Breast epithelium (tissue), 4 donors: ENCODE data around the gene MBTPS1. TPM values are rescaled to one million over a fixed set of nuclear protein-coding genes. Genes with fewer than 3 reads are reported as not detected.
"Not testable (repeated sequence)": the region's sequence is repeated elsewhere in the genome, so short reads cannot be mapped to it uniquely, and the experiment has no call there.

Experiments
- DNase-seq, 2 donors: peaks; one replicate each; pipeline ENCODE4 v3.0.0-alpha.2; 2019; ENCODE audit warnings: low spot score in 2 of 2
- H3K27ac ChIP-seq, 2 donors: fragments of 200-600 bp; sonication (generic) in 1 of 2; one replicate each; pipeline ENCODE4 v1.5.1; 2016 to 2019; ENCODE audit warnings: mild to moderate bottlenecking in 1 of 2
- H3K27me3 ChIP-seq, 2 donors: fragments of 200-600 bp; sonication (generic) in 1 of 2; one replicate each; pipeline versions ENCODE4 v1.5.1 to v1.6.0; 2017 to 2019; ENCODE audit warnings: control low read depth in 1 of 2, mild to moderate bottlenecking in 1 of 2
- H3K36me3 ChIP-seq: fragments of 200-600 bp; one replicate; pipeline ENCODE4 v1.5.1; 2019
- H3K4me1 ChIP-seq, 2 donors: fragments of 200-600 bp; sonication (generic); one replicate each; pipeline ENCODE4 v1.5.1; 2016 to 2019; ENCODE audit warnings: control low read depth in 1 of 2
- H3K4me3 ChIP-seq, 3 donors: fragments of 200-600 bp; sonication (generic); 1 replicate in 2 of 3; 2 replicates in 1 of 3; pipeline ENCODE4 v1.5.1; 2016 to 2019; ENCODE audit warnings: mild to moderate bottlenecking in 3 of 3, moderate library complexity in 2 of 3
- H3K9me3 ChIP-seq, 2 donors: fragments of 200-600 bp; sonication (generic) in 1 of 2; one replicate each; pipeline ENCODE4 v1.5.1; 2016 to 2019; ENCODE audit warnings: control low read depth in 1 of 2
- CTCF ChIP-seq, 3 donors: fragments of 450-650 bp; IDR thresholded peaks; one replicate each; pipeline ENCODE4 v1.5.1; 2016 to 2017; ENCODE audit warnings: antibody characterized with exemption in 3 of 3, mild to moderate bottlenecking in 3 of 3, moderate library complexity in 3 of 3
- POLR2A ChIP-seq: fragments of 450-650 bp; IDR thresholded peaks from one replicate; pipeline ENCODE4 v1.6.1; 2016; ENCODE audit warnings: antibody characterized with exemption, mild to moderate bottlenecking, moderate library complexity
- POLR2AphosphoS5 ChIP-seq, 3 donors: sonication (generic); formaldehyde crosslinking; IDR thresholded peaks; one replicate each; pipeline ENCODE4 v1.6.1; 2017; ENCODE audit warnings: antibody characterized with exemption in 3 of 3
- intact Hi-C: fragments of 100-400 bp; cut with DNase I; formaldehyde crosslinking; loops from one replicate; pipeline ENCODE4 v1.15.1; 2023; ENCODE audit warnings: low total_unique reads
- total RNA-seq, 3 donors: library from RNA; depleted of rRNA; stranded (reverse); fragments of >200 nt; gene quantifications; one replicate each; pipeline ENCODE4 v1.1.0, GENCODE V29; 2016

MBTPS1 gene
- total RNA-seq, 3 donors from 2014 or later: 95.4 to 142 (median 121) TPM

GRCh38 chr16:84117494-84117843 is 727 bp upstream of the MBTPS1 start:
- DNase-seq: peak in 1 of 2 donors; percentile 22
- Histone ChIP-seq H3K9me3 (no peaks in the 10 kb centered on the region), H3K27me3 (no peaks in the 10 kb centered on the region), H3K27ac (peak overlapping the region; percentile 97 to 98), H3K36me3 (no peaks in the 10 kb centered on the region), H3K4me1 (peaks cover 0 to 5% of the 10 kb centered on the region in 2 donors), H3K4me3 (peak overlapping the region; percentile 82 to 98 (median 92))
- no peak for TF ChIP-seq CTCF (IDR thresholded peaks at IDR 0.05)
- TF ChIP-seq POLR2AphosphoS5 (IDR thresholded peaks at IDR 0.05): no peak
- TF ChIP-seq POLR2A: no peak
- intact Hi-C loops: no loop called here

- DNase-seq: peak in 1 of 2 donors; percentile 38
- intact Hi-C loops: no loop called here
Measured at GRCh38 chr16:84115919-84116719, 623 bp downstream of the MBTPS1 start.

GRCh38 chr16:84111949-84112348 is 4.8 kb downstream of the MBTPS1 start:
- H3K36me3 ChIP-seq, intact Hi-C loops, H3K9me3 ChIP-seq, H3K27me3 ChIP-seq, H3K27ac ChIP-seq, H3K4me1 ChIP-seq, H3K4me3 ChIP-seq: not testable (repeated sequence)
- peak in 1 of 2 donors; percentile 2 for DNase-seq

More at GRCh38 chr16:84115919-84116719, 623 bp downstream of the MBTPS1 start:
- no peaks in the 10 kb centered on the region for H3K36me3 ChIP-seq
- H3K4me1 ChIP-seq: peaks cover 0 to 5% of the 10 kb centered on the region in 2 donors
- no peaks in the 10 kb centered on the region for H3K9me3 ChIP-seq
- no peaks in the 10 kb centered on the region for H3K27me3 ChIP-seq
- TF ChIP-seq CTCF (IDR thresholded peaks at IDR 0.05) (no peak), POLR2A (no peak), POLR2AphosphoS5 (IDR thresholded peaks at IDR 0.05) (no peak)
- peak overlapping the region; percentile 97 to 98 for H3K27ac ChIP-seq
- peak overlapping the region; percentile 82 to 98 (median 92) for H3K4me3 ChIP-seq

DNA sequence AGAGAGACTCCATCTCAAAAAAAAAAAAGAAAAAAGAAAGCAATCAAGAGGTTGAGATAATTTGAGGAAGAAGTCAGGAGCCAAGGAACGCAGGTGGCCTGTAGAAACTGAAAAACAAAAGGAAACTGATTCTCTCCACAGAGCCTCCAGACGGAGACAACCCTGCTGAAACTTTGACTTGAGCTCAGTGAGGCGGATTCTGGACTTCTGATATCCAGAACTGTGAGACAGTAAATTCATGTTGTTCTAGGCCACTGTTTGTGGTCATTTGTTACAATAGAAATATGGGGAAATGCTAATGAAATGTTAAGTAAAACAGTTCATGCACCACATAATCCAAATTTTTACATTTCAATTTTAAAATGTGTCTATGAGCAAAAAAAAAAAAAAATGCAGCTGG is 5.2 kb downstream of the MBTPS1 start:
- no peaks in the 10 kb centered on the region for H3K9me3 ChIP-seq
- no peak overlapping the region for H3K4me3 ChIP-seq
- no peaks in the 10 kb centered on the region for H3K4me1 ChIP-seq
- H3K27ac ChIP-seq: no peak overlapping the region
- intact Hi-C loops: no loop called here
- no peaks in the 10 kb centered on the region for H3K27me3 ChIP-seq
- TF ChIP-seq POLR2AphosphoS5 (IDR thresholded peaks at IDR 0.05) (no peak), POLR2A (no peak), CTCF (IDR thresholded peaks at IDR 0.05) (no peak)
- H3K36me3 ChIP-seq: no peaks in the 10 kb centered on the region
- DNase-seq: no peak

DNA sequence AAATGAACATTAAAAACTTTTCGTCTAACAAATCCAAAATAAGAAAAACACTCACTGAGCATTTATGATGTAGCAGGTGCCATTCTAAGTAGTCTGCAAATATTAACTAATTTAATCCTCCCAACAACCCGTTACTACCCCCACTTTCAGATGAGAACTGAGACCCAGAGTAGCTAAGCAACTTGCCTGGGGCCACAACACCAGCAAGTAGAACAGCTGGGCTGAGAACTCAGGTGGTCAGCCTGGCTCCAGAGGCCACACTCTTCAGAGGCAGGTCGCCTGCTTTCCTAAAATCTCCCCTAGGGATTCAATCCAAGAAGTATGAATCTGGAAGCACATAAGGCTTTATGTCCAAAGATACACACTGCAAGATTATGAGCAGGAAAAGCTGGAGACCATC is 6.2 kb downstream of the MBTPS1 start:
- Histone ChIP-seq H3K27me3 (no peaks in the 10 kb centered on the region), H3K4me3 (no peak overlapping the region), H3K27ac (no peak overlapping the region), H3K36me3 (no peaks in the 10 kb centered on the region), H3K9me3 (no peaks in the 10 kb centered on the region), H3K4me1 (no peaks in the 10 kb centered on the region)
- intact Hi-C loops: no loop called here
- TF ChIP-seq POLR2A (no peak), CTCF (IDR thresholded peaks at IDR 0.05) (no peak), POLR2AphosphoS5 (IDR thresholded peaks at IDR 0.05) (no peak)
- DNase-seq: no peak
